GM13976 (cell line): ENCODE results near the gene B4GALT6.
A peak's percentile ranks its signal among the peaks of the same experiment; 100 is the strongest.

Experiments
- DNase-seq: peaks from one replicate; pipeline ENCODE4 v3.0.0; 2012; ENCODE audit warnings: low spot score
- CTCF ChIP-seq: IDR thresholded peaks from 2 replicates; pipeline ENCODE4 v1.5.1; 2012; ENCODE audit warnings: borderline replicate concordance, mild to moderate bottlenecking; ENCODE audit not compliant: insufficient read depth; ENCODE audit errors: extremely low read depth, missing control alignments, control extremely low read depth
- in situ Hi-C: fragments of 300-500 bp; cut with MboI; formaldehyde crosslinking; loops from one replicate; pipeline ENCODE4 v1.12.0; 2022; ENCODE audit warnings: low sequenced_read_pairs, mixed read lengths, inconsistent platforms; ENCODE audit not compliant: unreplicated experiment

Gene B4GALT6

GRCh38 chr18:31617031-31617717, 67.2 kb downstream of the B4GALT6 start:
- peak; percentile 29 for DNase-seq
- TF ChIP-seq CTCF: no peak
- in situ Hi-C loops: no loop called here

GRCh38 chr18:31616586-31616985, 67.8 kb downstream of the B4GALT6 start:
- no peak for TF ChIP-seq CTCF
- in situ Hi-C loops: no loop called here
- DNase-seq: no peak

GRCh38 chr18:31614044-31614443, 70.3 kb downstream of the B4GALT6 start:
- DNase-seq: no peak
- in situ Hi-C loops: no loop called here
- TF ChIP-seq CTCF: no peak

GRCh38 chr18:31612124-31612523, 72.3 kb downstream of the B4GALT6 start:
- TF ChIP-seq CTCF: no peak
- no peak for DNase-seq
- in situ Hi-C loops: no loop called here

- no peak for DNase-seq
- no peak for TF ChIP-seq CTCF
- in situ Hi-C loops: no loop called here
These were observed 72.9 kb downstream of the B4GALT6 start for GRCh38 chr18:31611511-31611910.

GRCh38 chr18:31610286-31611205, 73.8 kb downstream of the B4GALT6 start:
- in situ Hi-C loops: no loop called here
- TF ChIP-seq CTCF: no peak
- no peak for DNase-seq
